B cell (primary cell): ENCODE data around the gene MILR1. TPM values are rescaled to one million over a fixed set of nuclear protein-coding genes. Genes with fewer than 3 reads are reported as not detected.

Experiments used
- ATAC-seq: fragments of 200-7000 bp; cut with Tn5 transposase; one replicate; pipeline ENCODE4 v1.10.0; 2021; ENCODE audit warnings: low read depth, mild to moderate bottlenecking, moderate number of reproducible peaks, moderate library complexity
- CTCF ChIA-PET: fragments of 350-600 bp; sonication (Branson Sonifier 250); formaldehyde crosslinking; loops from one replicate; lab custom pipeline; 2021; ENCODE audit warnings: antibody characterized with exemption, inconsistent platforms; lab: Charles Lee
- POLR2A ChIA-PET: fragments of 350-600 bp; sonication (Branson Sonifier 250); formaldehyde crosslinking; loops from one replicate; lab custom pipeline; 2021; ENCODE audit warnings: antibody characterized with exemption; lab: Charles Lee
- DNase-seq: peaks from one replicate; pipeline ENCODE4 v3.0.0; 2013
- H2AFZ ChIP-seq: 2 replicates; pipeline ENCODE4 v1.6.1; 2012; ENCODE audit warnings: mild to moderate bottlenecking, low read depth, low read length; ENCODE audit not compliant: insufficient read depth, poor library complexity, severe bottlenecking
- H3K27ac ChIP-seq, 2 donors: 1 replicate in 1 of 2; 2 replicates in 1 of 2; pipeline ENCODE4 v1.5.1; 2012 to 2013; ENCODE audit warnings: low read length in 2 of 2, mild to moderate bottlenecking in 2 of 2, moderate library complexity in 1 of 2
- H3K27me3 ChIP-seq, 4 experiments: fragments of 200-600 bp in 1 of 4; sonication (generic) in 1 of 4; replicated peaks in 1 of 4; 1 replicate in 2 of 4; 2 replicates in 2 of 4; pipeline versions ENCODE4 v1.6.1 to v1.7.0; 2013 to 2016; ENCODE audit warnings: low read length in 3 of 4, mild to moderate bottlenecking in 2 of 4, mixed read lengths in 1 of 4, moderate library complexity in 1 of 4; ENCODE audit not compliant: insufficient read depth in 4 of 4, control insufficient read depth in 3 of 4; ENCODE audit errors: control extremely low read depth in 1 of 4
- H3K36me3 ChIP-seq, 2 experiments: replicated peaks in 1 of 2; 1 replicate in 1 of 2; 2 replicates in 1 of 2; pipeline versions ENCODE4 v1.6.1 to v1.7.1; 2013; ENCODE audit warnings: low read length in 1 of 2; ENCODE audit not compliant: insufficient read depth in 2 of 2, control insufficient read depth in 1 of 2; ENCODE audit errors: control extremely low read depth in 1 of 2, extremely low read depth in 1 of 2
- H3K4me1 ChIP-seq, 2 donors: fragments of 200-600 bp in 1 of 2; sonication (generic) in 1 of 2; 1 replicate in 1 of 2; 2 replicates in 1 of 2; pipeline versions ENCODE4 v1.5.1 to v1.6.1; 2013 to 2017; ENCODE audit warnings: low read length in 2 of 2; ENCODE audit not compliant: control insufficient read depth in 2 of 2, insufficient read depth in 2 of 2
- H3K4me2 ChIP-seq: replicated peaks from 2 replicates; pipeline ENCODE3; 2012; ENCODE audit warnings: mild to moderate bottlenecking, low read depth, low read length; ENCODE audit not compliant: poor library complexity, severe bottlenecking
- H3K4me3 ChIP-seq, 5 experiments: fragments of 200-600 bp in 1 of 5; sonication (generic) in 1 of 5; 1 replicate in 3 of 5; 2 replicates in 2 of 5; pipeline versions ENCODE4 v1.5.1 to v1.7.0; 2011 to 2016; ENCODE audit warnings: low read length in 4 of 5, mild to moderate bottlenecking in 4 of 5, low read depth in 2 of 5, control low read depth in 1 of 5, moderate library complexity in 1 of 5; ENCODE audit not compliant: insufficient read depth in 1 of 5; ENCODE audit errors: control extremely low read depth in 1 of 5, extremely low read depth in 1 of 5
- H3K79me2 ChIP-seq: fragments of 200-600 bp; sonication (generic); one replicate; pipeline ENCODE4 v1.6.0; 2016; ENCODE audit warnings: low read length; ENCODE audit not compliant: control insufficient read depth, insufficient read depth
- H3K9ac ChIP-seq: fragments of 200-600 bp; sonication (generic); 2 replicates; pipeline ENCODE4 v1.6.1; 2017; ENCODE audit warnings: mild to moderate bottlenecking, low read length, moderate library complexity
- H3K9me3 ChIP-seq, 3 donors: one replicate each; pipeline versions ENCODE4 v1.6.1 to v1.7.1; 2013; ENCODE audit warnings: low read length in 2 of 3; ENCODE audit not compliant: control insufficient read depth in 2 of 3, insufficient read depth in 1 of 3; ENCODE audit errors: control extremely low read depth in 1 of 3
- H4K20me1 ChIP-seq: 2 replicates; pipeline ENCODE4 v1.6.0; 2012; ENCODE audit warnings: mild to moderate bottlenecking, low read length; ENCODE audit not compliant: insufficient read depth, control insufficient read depth, poor library complexity, severe bottlenecking
- H3K27ac Mint-ChIP-seq: one replicate; pipeline ENCODE4 v1.8.0; 2021; ENCODE audit warnings: mixed read lengths
- H3K27me3 Mint-ChIP-seq: one replicate; pipeline ENCODE4 v1.8.0; 2021; ENCODE audit warnings: mixed read lengths
- H3K4me1 Mint-ChIP-seq: one replicate; pipeline ENCODE4 v1.8.0; 2021; ENCODE audit warnings: mixed read lengths
- H3K4me3 Mint-ChIP-seq: one replicate; pipeline ENCODE4 v1.8.0; 2021; ENCODE audit warnings: mixed read lengths
- H3K9me3 Mint-ChIP-seq: one replicate; pipeline ENCODE4 v1.8.0; 2022; ENCODE audit warnings: mixed read lengths; ENCODE audit not compliant: insufficient read depth
- EZH2 ChIP-seq: IDR thresholded peaks from 2 replicates; pipeline ENCODE4 v1.6.1; 2012; ENCODE audit warnings: borderline replicate concordance, low read depth, mild to moderate bottlenecking, moderate library complexity, low read length; ENCODE audit not compliant: insufficient read depth, poor library complexity, severe bottlenecking
- WGBS: methylation state at CpG from one replicate; pipeline ENCODE4 v1.1.5; 2013; ENCODE audit warnings: missing lambda C conversion rate; ENCODE audit not compliant: insufficient coverage; 5-methylcytosine and 5-hydroxymethylcytosine counted together
- intact Hi-C: fragments of 100-400 bp; cut with micrococcal nuclease; formaldehyde crosslinking; loops from one replicate; pipeline ENCODE4 v1.10.0; 2022
- polyA plus RNA-seq: library from polyadenylated mRNA; depleted of rRNA; stranded (reverse); fragments of >200 nt; gene quantifications from 2 replicates; pipeline ENCODE4 v1.2.3, GENCODE V29; 2012
- total RNA-seq, 2 donors: library from RNA; stranded (reverse); fragments of 120-200 nt in 1 of 2; gene quantifications; 1 replicate in 1 of 2; 2 replicates in 1 of 2; pipeline versions ENCODE4 v1.2.3 to v1.2.4, GENCODE V29; 2013 to 2022
- TF ChIP-seq, protein P1 (sequence below): fragments of 200-600 bp; IDR thresholded peaks from one replicate; pipeline ENCODE4 v1.8.0; 2022; ENCODE audit warnings: antibody characterized with exemption, mild to moderate bottlenecking

Gene MILR1
- total and polyA plus RNA-seq, 2 donors (not counting 1 experiment from before 2014, with no cell fraction given): 9.4 to 38.0 TPM

DNA sequence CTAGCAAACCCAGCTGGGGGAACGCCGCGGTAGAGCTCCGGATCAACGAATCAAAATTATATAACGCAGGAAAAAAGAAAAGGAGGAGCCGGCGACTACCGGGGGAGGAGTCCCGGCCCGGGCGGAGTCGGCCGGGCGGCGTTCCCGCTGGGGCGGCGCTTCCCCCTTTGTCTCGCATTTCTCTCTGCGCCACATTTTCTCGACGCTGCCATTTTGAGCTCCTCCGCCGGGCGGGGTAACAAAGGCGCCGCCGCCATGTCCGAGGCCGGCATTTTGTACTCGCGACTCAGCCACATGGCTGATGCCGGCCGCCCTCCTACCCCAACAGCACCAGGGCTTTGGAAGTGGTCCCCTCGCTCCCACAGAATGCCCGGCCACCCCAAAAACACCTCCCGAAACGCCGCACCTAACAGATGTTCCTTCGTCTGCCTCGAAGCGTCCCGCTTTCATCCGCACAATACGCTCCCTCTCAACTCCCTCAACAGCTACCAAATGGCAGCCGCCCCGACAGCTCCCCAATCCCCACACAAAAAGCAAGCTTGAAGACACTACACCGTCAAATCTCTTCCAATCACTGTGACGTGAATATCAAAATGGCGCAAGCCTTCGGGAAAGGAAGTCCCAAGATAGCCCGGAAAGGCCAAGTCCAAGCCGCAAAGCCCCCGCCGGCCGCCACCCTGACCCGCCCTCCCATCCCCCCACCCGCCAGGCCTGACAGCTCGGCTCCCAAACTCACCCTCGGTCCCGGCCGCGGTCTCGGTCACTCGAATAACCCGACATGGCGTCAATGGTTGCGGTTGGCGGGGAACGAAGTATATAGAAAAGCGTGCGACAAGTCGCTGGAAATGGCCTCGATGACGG is 56.7 kb downstream of the MILR1 start:
- WGBS: under 1% methylated on average over 62 of the region's 76 CpGs
- peak; percentile 31 for ATAC-seq
- H3K4me3 Mint-ChIP-seq: peak overlapping the region; percentile 97
- peak; percentile 94 for DNase-seq
- H3K27ac Mint-ChIP-seq: peak overlapping the region; percentile 99
- Histone ChIP-seq H3K4me3 (peak overlapping the region; percentile 97 to 100 (median 99)), H2AFZ (no peak overlapping the region), H3K27me3 (no peaks in the 10 kb centered on the region), H3K27ac (peak overlapping the region; percentile 99 to 100), H4K20me1 (peaks cover 72% of the 10 kb centered on the region), H3K9me3 (no peaks in the 10 kb centered on the region), H3K36me3 (peaks cover 3 to 65% of the 10 kb centered on the region in 2 experiments), H3K79me2 (peaks cover 73% of the 10 kb centered on the region), H3K9ac (peak overlapping the region; percentile 100), H3K4me1 (peaks cover 31 to 32% of the 10 kb centered on the region in 2 donors), H3K4me2 (peak overlapping the region; percentile 83)
- CTCF ChIA-PET: interaction anchor here (0.8 to 5.5 kb wide), 7 partner anchors 9 to 184 kb away, joined by 3 to 125 read pairs (median 5); partner anchors contain the start of gene POLG2
- intact Hi-C loops: loop anchor here (1.0 to 5.0 kb wide), 8 partner anchors 8 to 953 kb away; partner anchors contain the start of genes DCAF7, FTSJ3, LIMD2 and POLG2
- H3K4me1 Mint-ChIP-seq: peaks cover 59% of the 10 kb centered on the region
- H3K27me3 Mint-ChIP-seq: no peaks in the 10 kb centered on the region
- no peaks in the 10 kb centered on the region for H3K9me3 Mint-ChIP-seq
- no peak for TF ChIP-seq EZH2
- TF ChIP-seq, protein P1, sequence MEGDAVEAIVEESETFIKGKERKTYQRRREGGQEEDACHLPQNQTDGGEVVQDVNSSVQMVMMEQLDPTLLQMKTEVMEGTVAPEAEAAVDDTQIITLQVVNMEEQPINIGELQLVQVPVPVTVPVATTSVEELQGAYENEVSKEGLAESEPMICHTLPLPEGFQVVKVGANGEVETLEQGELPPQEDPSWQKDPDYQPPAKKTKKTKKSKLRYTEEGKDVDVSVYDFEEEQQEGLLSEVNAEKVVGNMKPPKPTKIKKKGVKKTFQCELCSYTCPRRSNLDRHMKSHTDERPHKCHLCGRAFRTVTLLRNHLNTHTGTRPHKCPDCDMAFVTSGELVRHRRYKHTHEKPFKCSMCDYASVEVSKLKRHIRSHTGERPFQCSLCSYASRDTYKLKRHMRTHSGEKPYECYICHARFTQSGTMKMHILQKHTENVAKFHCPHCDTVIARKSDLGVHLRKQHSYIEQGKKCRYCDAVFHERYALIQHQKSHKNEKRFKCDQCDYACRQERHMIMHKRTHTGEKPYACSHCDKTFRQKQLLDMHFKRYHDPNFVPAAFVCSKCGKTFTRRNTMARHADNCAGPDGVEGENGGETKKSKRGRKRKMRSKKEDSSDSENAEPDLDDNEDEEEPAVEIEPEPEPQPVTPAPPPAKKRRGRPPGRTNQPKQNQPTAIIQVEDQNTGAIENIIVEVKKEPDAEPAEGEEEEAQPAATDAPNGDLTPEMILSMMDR: no peak
- POLR2A ChIA-PET: interaction anchor here (0.5 to 3.7 kb wide), 20 partner anchors 9 to 804 kb away, joined by 3 to 97 read pairs (median 5); partner anchors contain the start of genes CCDC47, DDX42, GNA13 and ICAM2
